ENCODE measurements around the gene FAM174B.

The FAM174B gene

GRCh38 chr15:92617549-92618520, 37.7 kb downstream of the FAM174B start:
- TF ChIP-seq, protein P1, sequence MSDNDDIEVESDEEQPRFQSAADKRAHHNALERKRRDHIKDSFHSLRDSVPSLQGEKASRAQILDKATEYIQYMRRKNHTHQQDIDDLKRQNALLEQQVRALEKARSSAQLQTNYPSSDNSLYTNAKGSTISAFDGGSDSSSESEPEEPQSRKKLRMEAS (IDR thresholded peaks at IDR 0.05) = no peak
- no peak for TF ChIP-seq EGR1 (IDR thresholded peaks at IDR 0.05)
- TF ChIP-seq ZBTB7A (IDR thresholded peaks at IDR 0.05; ENCODE audit: low read depth) = no peak
- TF ChIP-seq, protein P2, sequence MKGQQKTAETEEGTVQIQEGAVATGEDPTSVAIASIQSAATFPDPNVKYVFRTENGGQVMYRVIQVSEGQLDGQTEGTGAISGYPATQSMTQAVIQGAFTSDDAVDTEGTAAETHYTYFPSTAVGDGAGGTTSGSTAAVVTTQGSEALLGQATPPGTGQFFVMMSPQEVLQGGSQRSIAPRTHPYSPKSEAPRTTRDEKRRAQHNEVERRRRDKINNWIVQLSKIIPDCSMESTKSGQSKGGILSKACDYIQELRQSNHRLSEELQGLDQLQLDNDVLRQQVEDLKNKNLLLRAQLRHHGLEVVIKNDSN (IDR thresholded peaks at IDR 0.05) = no peak
- TF ChIP-seq TCF12 (IDR thresholded peaks at IDR 0.05; ENCODE audit: low read depth) = no peak
- TF ChIP-seq, protein P3, sequence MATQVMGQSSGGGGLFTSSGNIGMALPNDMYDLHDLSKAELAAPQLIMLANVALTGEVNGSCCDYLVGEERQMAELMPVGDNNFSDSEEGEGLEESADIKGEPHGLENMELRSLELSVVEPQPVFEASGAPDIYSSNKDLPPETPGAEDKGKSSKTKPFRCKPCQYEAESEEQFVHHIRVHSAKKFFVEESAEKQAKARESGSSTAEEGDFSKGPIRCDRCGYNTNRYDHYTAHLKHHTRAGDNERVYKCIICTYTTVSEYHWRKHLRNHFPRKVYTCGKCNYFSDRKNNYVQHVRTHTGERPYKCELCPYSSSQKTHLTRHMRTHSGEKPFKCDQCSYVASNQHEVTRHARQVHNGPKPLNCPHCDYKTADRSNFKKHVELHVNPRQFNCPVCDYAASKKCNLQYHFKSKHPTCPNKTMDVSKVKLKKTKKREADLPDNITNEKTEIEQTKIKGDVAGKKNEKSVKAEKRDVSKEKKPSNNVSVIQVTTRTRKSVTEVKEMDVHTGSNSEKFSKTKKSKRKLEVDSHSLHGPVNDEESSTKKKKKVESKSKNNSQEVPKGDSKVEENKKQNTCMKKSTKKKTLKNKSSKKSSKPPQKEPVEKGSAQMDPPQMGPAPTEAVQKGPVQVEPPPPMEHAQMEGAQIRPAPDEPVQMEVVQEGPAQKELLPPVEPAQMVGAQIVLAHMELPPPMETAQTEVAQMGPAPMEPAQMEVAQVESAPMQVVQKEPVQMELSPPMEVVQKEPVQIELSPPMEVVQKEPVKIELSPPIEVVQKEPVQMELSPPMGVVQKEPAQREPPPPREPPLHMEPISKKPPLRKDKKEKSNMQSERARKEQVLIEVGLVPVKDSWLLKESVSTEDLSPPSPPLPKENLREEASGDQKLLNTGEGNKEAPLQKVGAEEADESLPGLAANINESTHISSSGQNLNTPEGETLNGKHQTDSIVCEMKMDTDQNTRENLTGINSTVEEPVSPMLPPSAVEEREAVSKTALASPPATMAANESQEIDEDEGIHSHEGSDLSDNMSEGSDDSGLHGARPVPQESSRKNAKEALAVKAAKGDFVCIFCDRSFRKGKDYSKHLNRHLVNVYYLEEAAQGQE (IDR thresholded peaks at IDR 0.05; ENCODE audit: low read depth) = no peak
- TF ChIP-seq TEAD4 (IDR thresholded peaks at IDR 0.05) = no peak
- TF ChIP-seq CEBPB (IDR thresholded peaks at IDR 0.05) = no peak
- no peak for TF ChIP-seq TAF1 (IDR thresholded peaks at IDR 0.05; ENCODE audit: low read depth)
- no peak for TF ChIP-seq EP300 (IDR thresholded peaks at IDR 0.05; ENCODE audit: borderline replicate concordance)
- no peak for TF ChIP-seq NFIC (IDR thresholded peaks at IDR 0.05)
- TF ChIP-seq YY1 (IDR thresholded peaks at IDR 0.05; ENCODE audit: low read depth) = no peak
- TF ChIP-seq FOXM1 (IDR thresholded peaks at IDR 0.05; ENCODE audit: borderline replicate concordance, low read depth) = no peak

DNA sequence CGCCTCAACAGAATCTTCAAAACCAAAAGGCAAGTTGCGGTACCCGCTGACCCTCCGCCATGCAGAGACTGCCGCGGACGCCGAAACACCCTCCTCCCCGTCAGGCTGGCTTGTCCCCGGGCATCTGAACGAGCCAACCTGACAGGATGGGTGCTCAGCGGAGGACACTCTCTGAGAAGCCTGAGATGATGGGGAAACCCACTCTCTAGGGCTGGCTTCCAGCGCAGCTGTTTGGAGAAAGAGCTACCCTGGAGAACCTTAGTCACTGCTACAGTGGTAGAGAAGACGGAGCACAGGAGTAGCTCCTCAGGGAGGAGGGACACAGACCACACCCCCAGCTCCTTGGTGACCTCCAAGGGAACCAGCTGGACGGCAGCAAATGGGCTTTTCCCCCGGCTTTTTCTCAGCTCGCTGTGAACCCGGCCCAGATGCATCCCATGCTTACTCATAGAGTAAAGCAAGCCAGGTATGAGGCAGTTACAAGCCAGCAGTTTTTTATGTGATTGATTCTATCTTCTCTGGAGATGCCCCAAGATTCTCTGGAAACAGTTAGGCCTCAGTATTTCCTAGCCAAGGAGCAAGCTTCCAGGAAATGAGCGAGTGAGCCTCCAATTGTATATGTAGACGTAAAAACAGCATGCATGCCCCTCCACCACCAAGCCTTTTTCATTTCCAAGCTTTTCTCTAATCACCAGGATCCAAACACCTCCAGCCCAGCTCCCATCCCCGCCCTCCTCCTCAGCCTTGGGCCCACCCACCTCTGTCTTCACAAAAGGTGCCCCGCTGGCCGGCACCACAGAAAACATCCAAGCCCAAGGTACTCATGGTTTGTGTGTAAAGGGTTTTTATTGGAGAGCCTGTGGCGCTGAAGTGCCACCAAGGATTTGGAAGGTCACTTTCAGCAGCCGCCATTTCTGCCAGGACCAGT, 38.7 kb downstream of the FAM174B start:
- TF ChIP-seq FOXM1 (IDR thresholded peaks at IDR 0.05; ENCODE audit: borderline replicate concordance, low read depth) = no peak
- no peak for TF ChIP-seq YY1 (IDR thresholded peaks at IDR 0.05; ENCODE audit: low read depth)
- TF ChIP-seq TAF1 (IDR thresholded peaks at IDR 0.05; ENCODE audit: low read depth) = no peak
- TF ChIP-seq, protein P1 (IDR thresholded peaks at IDR 0.05) = no peak
- no peak for TF ChIP-seq TCF12 (IDR thresholded peaks at IDR 0.05; ENCODE audit: low read depth)
- no peak for TF ChIP-seq NFIC (IDR thresholded peaks at IDR 0.05)

- TF ChIP-seq FOXM1 (IDR thresholded peaks at IDR 0.05; ENCODE audit: borderline replicate concordance, low read depth) = no peak
- TF ChIP-seq CEBPB (IDR thresholded peaks at IDR 0.05) = no peak
- no peak for TF ChIP-seq ZBTB7A (IDR thresholded peaks at IDR 0.05; ENCODE audit: low read depth)
- no peak for TF ChIP-seq NFIC (IDR thresholded peaks at IDR 0.05)
These were observed 40.5 kb downstream of the FAM174B start for GRCh38 chr15:92614791-92615785.

DNA sequence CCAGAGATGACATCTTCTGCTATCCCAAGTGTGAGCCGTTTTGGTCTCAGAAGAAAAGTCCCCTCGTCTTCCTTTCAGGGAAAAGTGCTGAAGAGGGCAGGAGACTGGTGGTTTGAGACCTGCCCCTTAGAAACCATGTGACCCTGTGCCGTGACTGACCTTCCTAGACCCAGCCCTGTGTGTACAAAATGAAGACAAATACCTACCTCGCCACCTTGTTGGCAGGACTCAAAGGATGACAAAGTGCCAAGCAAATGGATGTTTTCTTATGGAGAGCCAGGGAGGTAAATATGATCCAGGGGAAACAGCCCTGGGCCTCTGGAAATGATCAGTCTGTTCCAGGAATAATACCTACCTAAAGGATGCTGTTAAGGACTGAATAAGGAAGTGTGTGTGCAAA, 41.3 kb downstream of the FAM174B start:
- TF ChIP-seq NFIC (IDR thresholded peaks at IDR 0.05) (no peak), YY1 (IDR thresholded peaks at IDR 0.05; ENCODE audit: low read depth) (no peak), TCF12 (IDR thresholded peaks at IDR 0.05; ENCODE audit: low read depth) (no peak), CEBPB (IDR thresholded peaks at IDR 0.05) (no peak), CREB1 (IDR thresholded peaks at IDR 0.05; ENCODE audit: low read depth) (no peak), TEAD4 (IDR thresholded peaks at IDR 0.05) (no peak), TAF1 (IDR thresholded peaks at IDR 0.05; ENCODE audit: low read depth) (no peak), EGR1 (IDR thresholded peaks at IDR 0.05) (no peak), RAD21 (IDR thresholded peaks at IDR 0.05; ENCODE audit: low read depth) (no peak), ZBTB7A (IDR thresholded peaks at IDR 0.05; ENCODE audit: low read depth) (no peak)
- TF ChIP-seq, protein P2 (IDR thresholded peaks at IDR 0.05) = no peak
- TF ChIP-seq, protein P3 (IDR thresholded peaks at IDR 0.05; ENCODE audit: low read depth) = no peak
- TF ChIP-seq, protein P1 (IDR thresholded peaks at IDR 0.05) = no peak

Data from Ishikawa (cell line).